ENCODE data around the gene NANP.
"Not testable (repeated sequence)": the region's sequence is repeated elsewhere in the genome, so short reads cannot be mapped to it uniquely, and the experiment has no call there.

DNA sequence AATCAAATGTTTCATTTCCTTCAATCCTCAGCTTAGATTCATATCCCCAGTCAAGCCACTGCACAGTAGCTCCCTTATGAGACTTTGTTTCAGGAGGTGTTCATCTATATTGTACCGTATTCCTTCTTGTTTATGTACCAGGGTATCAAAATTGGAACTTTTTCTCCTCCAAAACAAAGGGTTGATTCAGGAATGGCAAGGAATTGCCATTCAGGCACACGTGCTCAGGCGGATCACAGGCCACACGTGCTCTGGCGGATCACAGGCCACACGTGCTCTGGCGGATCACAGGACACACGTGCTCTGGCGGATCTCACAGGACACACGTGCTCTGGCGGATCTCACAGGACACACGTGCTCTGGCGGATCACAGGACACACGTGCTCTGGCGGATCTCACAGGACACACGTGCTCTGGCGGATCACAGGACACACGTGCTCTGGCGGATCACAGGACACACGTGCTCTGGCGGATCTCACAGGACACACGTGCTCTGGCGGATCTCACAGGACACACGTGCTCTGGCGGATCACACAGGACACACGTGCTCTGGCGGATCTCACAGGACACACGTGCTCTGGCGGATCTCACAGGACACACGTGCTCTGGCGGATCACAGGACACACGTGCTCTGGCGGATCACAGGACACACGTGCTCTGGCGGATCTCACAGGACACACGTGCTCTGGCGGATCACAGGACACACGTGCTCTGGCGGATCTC, 21.5 kb downstream of the NANP start:
- TF ChIP-seq POLR2A (IDR thresholded peaks at IDR 0.05): not testable (repeated sequence)
- TF ChIP-seq, protein P1, sequence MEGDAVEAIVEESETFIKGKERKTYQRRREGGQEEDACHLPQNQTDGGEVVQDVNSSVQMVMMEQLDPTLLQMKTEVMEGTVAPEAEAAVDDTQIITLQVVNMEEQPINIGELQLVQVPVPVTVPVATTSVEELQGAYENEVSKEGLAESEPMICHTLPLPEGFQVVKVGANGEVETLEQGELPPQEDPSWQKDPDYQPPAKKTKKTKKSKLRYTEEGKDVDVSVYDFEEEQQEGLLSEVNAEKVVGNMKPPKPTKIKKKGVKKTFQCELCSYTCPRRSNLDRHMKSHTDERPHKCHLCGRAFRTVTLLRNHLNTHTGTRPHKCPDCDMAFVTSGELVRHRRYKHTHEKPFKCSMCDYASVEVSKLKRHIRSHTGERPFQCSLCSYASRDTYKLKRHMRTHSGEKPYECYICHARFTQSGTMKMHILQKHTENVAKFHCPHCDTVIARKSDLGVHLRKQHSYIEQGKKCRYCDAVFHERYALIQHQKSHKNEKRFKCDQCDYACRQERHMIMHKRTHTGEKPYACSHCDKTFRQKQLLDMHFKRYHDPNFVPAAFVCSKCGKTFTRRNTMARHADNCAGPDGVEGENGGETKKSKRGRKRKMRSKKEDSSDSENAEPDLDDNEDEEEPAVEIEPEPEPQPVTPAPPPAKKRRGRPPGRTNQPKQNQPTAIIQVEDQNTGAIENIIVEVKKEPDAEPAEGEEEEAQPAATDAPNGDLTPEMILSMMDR (IDR thresholded peaks at IDR 0.05): not testable (repeated sequence)

Measured in esophagus squamous epithelium (tissue), 4 donors.